Naive thymus-derived CD4-positive, alpha-beta T cell (primary cell): ENCODE measurements around the gene TPRKB. TPM values are rescaled to one million over a fixed set of nuclear protein-coding genes. Genes with fewer than 3 reads are reported as not detected.
"Not testable (repeated sequence)": the region's sequence is repeated elsewhere in the genome, so short reads cannot be mapped to it uniquely, and the experiment has no call there.

Source experiments
- ATAC-seq: fragments of 150-1000 bp; cut with Tn5 transposase; 2 replicates; pipeline ENCODE4 v1.10.0; 2021; ENCODE audit warnings: mild to moderate bottlenecking, moderate library complexity
- CTCF ChIA-PET: fragments of 350-600 bp; sonication (Branson Sonifier 250); formaldehyde crosslinking; loops from one replicate; lab custom pipeline; 2021; ENCODE audit warnings: antibody characterized with exemption; lab: Charles Lee
- POLR2A ChIA-PET: fragments of 350-600 bp; sonication (Branson Sonifier 250); formaldehyde crosslinking; loops from one replicate; lab custom pipeline; 2021; ENCODE audit warnings: antibody characterized with exemption, inconsistent platforms; lab: Charles Lee
- DNase-seq, 9 donors: peaks; one replicate each; pipeline versions ENCODE4 v3.0.0 to v3.0.0-alpha.2; 2020 to 2022; ENCODE audit warnings: mixed read lengths in 1 of 9
- H3K27ac ChIP-seq: one replicate; pipeline ENCODE4 v1.7.0; 2013; ENCODE audit warnings: mild to moderate bottlenecking, low read depth, low read length, moderate library complexity
- H3K27me3 ChIP-seq, 2 donors: one replicate each; pipeline ENCODE4 v1.7.0; 2013; ENCODE audit warnings: low read length in 2 of 2, mild to moderate bottlenecking in 2 of 2, moderate library complexity in 2 of 2; ENCODE audit not compliant: control insufficient read depth in 2 of 2, insufficient read depth in 2 of 2
- H3K36me3 ChIP-seq, 3 experiments: 1 replicate in 2 of 3; 2 replicates in 1 of 3; pipeline ENCODE4 v1.7.0; 2013; ENCODE audit warnings: low read length in 3 of 3, mild to moderate bottlenecking in 3 of 3, moderate library complexity in 1 of 3; ENCODE audit not compliant: insufficient read depth in 3 of 3, control insufficient read depth in 2 of 3
- H3K4me1 ChIP-seq, 2 donors: one replicate each; pipeline ENCODE4 v1.7.0; 2013; ENCODE audit warnings: low read length in 2 of 2, mild to moderate bottlenecking in 2 of 2, moderate library complexity in 1 of 2; ENCODE audit not compliant: control insufficient read depth in 2 of 2, insufficient read depth in 2 of 2
- H3K4me3 ChIP-seq: 2 replicates; pipeline ENCODE4 v1.7.0; 2013; ENCODE audit warnings: mild to moderate bottlenecking, low read length
- H3K9me3 ChIP-seq, 3 experiments: 1 replicate in 2 of 3; 2 replicates in 1 of 3; pipeline ENCODE4 v1.7.0; 2013; ENCODE audit warnings: low read length in 3 of 3; ENCODE audit not compliant: control insufficient read depth in 2 of 3
- H3K27ac Mint-ChIP-seq, 9 donors: one replicate each; pipeline ENCODE4 v1.8.0; 2020 to 2022; ENCODE audit warnings: mixed read lengths in 9 of 9, mild to moderate bottlenecking in 8 of 9, moderate library complexity in 5 of 9, inconsistent platforms in 2 of 9
- H3K27me3 Mint-ChIP-seq, 5 donors: one replicate each; pipeline ENCODE4 v1.8.0; 2021 to 2022; ENCODE audit warnings: mixed read lengths in 5 of 5, mild to moderate bottlenecking in 1 of 5
- H3K36me3 Mint-ChIP-seq, 5 donors: one replicate each; pipeline ENCODE4 v1.8.0; 2020 to 2022; ENCODE audit warnings: mixed read lengths in 5 of 5, mild to moderate bottlenecking in 3 of 5, inconsistent platforms in 1 of 5
- H3K4me1 Mint-ChIP-seq, 7 donors: one replicate each; pipeline ENCODE4 v1.8.0; 2020 to 2022; ENCODE audit warnings: mixed read lengths in 7 of 7, mild to moderate bottlenecking in 3 of 7, inconsistent platforms in 1 of 7
- H3K4me3 Mint-ChIP-seq, 10 donors: one replicate each; pipeline ENCODE4 v1.8.0; 2020 to 2022; ENCODE audit warnings: mild to moderate bottlenecking in 10 of 10, mixed read lengths in 10 of 10, moderate library complexity in 6 of 10, inconsistent platforms in 2 of 10
- H3K9me3 Mint-ChIP-seq, 11 donors: one replicate each; pipeline ENCODE4 v1.8.0; 2020 to 2022; ENCODE audit warnings: mixed read lengths in 11 of 11, mild to moderate bottlenecking in 4 of 11, inconsistent platforms in 1 of 11, moderate library complexity in 1 of 11
- intact Hi-C, 2 donors: fragments of 100-400 bp; cut with micrococcal nuclease; formaldehyde crosslinking; loops; one replicate each; pipeline ENCODE4 v1.15.1; 2023
- polyA plus RNA-seq, 2 donors: library from polyadenylated mRNA; unstranded; fragments of 300-500 nt; fragmentation: Illumina TruSeq; gene quantifications; one replicate each; pipeline ENCODE4 v1.2.3, GENCODE V29; 2021
- total RNA-seq, 6 experiments: library from RNA in 5 of 6; stranded (reverse) in 5 of 6; gene quantifications; 1 replicate in 5 of 6; 2 replicates in 1 of 6; pipeline ENCODE4 v1.2.3 and lab custom pipeline; 2021 to 2026

Gene TPRKB
- total and polyA plus RNA-seq, 7 experiments from 2014 or later: 16.5 to 87.9 (median 28.0) TPM

GRCh38 chr2:73703675-73704074, 33.5 kb downstream of the TPRKB start:
- H3K36me3 Mint-ChIP-seq: peaks cover 0 to 13% (median 0%) of the 10 kb centered on the region in 5 donors
- CTCF ChIA-PET: no interaction called here
- no peak overlapping the region for H3K4me3 ChIP-seq
- POLR2A ChIA-PET: no interaction called here
- H3K27me3 ChIP-seq: no peaks in the 10 kb centered on the region
- no peaks in the 10 kb centered on the region for H3K36me3 ChIP-seq
- no peak overlapping the region for H3K27ac Mint-ChIP-seq
- peaks cover 8 to 37% (median 21%) of the 10 kb centered on the region in 5 donors for H3K27me3 Mint-ChIP-seq
- DNase-seq: no peak
- H3K27ac ChIP-seq: no peak overlapping the region
- no peak for ATAC-seq
- no peaks in the 10 kb centered on the region for H3K4me1 ChIP-seq
- intact Hi-C loops: no loop called here
- peaks cover 0 to 3% (median 0%) of the 10 kb centered on the region in 11 donors for H3K9me3 Mint-ChIP-seq
- no peaks in the 10 kb centered on the region for H3K9me3 ChIP-seq
- H3K4me1 Mint-ChIP-seq: no peaks in the 10 kb centered on the region
- no peak overlapping the region for H3K4me3 Mint-ChIP-seq

GRCh38 chr2:73702852-73703493, 34.2 kb downstream of the TPRKB start:
- DNase-seq, H3K4me1 Mint-ChIP-seq, H3K27ac ChIP-seq, CTCF ChIA-PET, H3K4me3 Mint-ChIP-seq, H3K27ac Mint-ChIP-seq, H3K4me3 ChIP-seq, H3K4me1 ChIP-seq, H3K27me3 ChIP-seq, H3K36me3 ChIP-seq, POLR2A ChIA-PET, intact Hi-C loops, ATAC-seq, H3K9me3 ChIP-seq: not testable (repeated sequence)
- Mint-ChIP-seq H3K27me3 (peaks cover 8 to 37% (median 21%) of the 10 kb centered on the region in 5 donors), H3K36me3 (peaks cover 0 to 13% (median 1%) of the 10 kb centered on the region in 5 donors), H3K9me3 (peaks cover 0 to 10% (median 0%) of the 10 kb centered on the region in 11 donors)

- Histone ChIP-seq H3K27me3 (no peaks in the 10 kb centered on the region), H3K27ac (no peak overlapping the region), H3K36me3 (no peaks in the 10 kb centered on the region), H3K9me3 (no peaks in the 10 kb centered on the region), H3K4me3 (no peak overlapping the region), H3K4me1 (no peaks in the 10 kb centered on the region)
- CTCF ChIA-PET: no interaction called here
- Mint-ChIP-seq H3K4me3 (no peak overlapping the region), H3K4me1 (no peaks in the 10 kb centered on the region), H3K9me3 (peaks cover 0 to 13% (median 0%) of the 10 kb centered on the region in 11 donors), H3K36me3 (peaks cover 0 to 15% (median 5%) of the 10 kb centered on the region in 5 donors), H3K27ac (no peak overlapping the region), H3K27me3 (peaks cover 8 to 33% (median 21%) of the 10 kb centered on the region in 5 donors)
- ATAC-seq (no peak), DNase-seq (no peak)
- intact Hi-C loops: no loop called here
- POLR2A ChIA-PET: no interaction called here
Observed at GRCh38 chr2:73701968-73702665, 35.0 kb downstream of the TPRKB start.

- POLR2A ChIA-PET, CTCF ChIA-PET, H3K4me3 Mint-ChIP-seq, H3K4me1 Mint-ChIP-seq, H3K27ac ChIP-seq, DNase-seq, intact Hi-C loops, ATAC-seq, H3K27me3 ChIP-seq, H3K9me3 ChIP-seq, H3K4me3 ChIP-seq, H3K36me3 ChIP-seq, H3K4me1 ChIP-seq, H3K27ac Mint-ChIP-seq: not testable (repeated sequence)
- Mint-ChIP-seq H3K36me3 (peaks cover 0 to 15% (median 5%) of the 10 kb centered on the region in 5 donors), H3K27me3 (peaks cover 8 to 33% (median 21%) of the 10 kb centered on the region in 5 donors), H3K9me3 (peaks cover 0 to 13% (median 0%) of the 10 kb centered on the region in 11 donors)
Observed at GRCh38 chr2:73701448-73701765, 35.7 kb downstream of the TPRKB start.

- Histone ChIP-seq H3K4me3 (no peak overlapping the region), H3K4me1 (no peaks in the 10 kb centered on the region), H3K36me3 (no peaks in the 10 kb centered on the region), H3K27me3 (no peaks in the 10 kb centered on the region), H3K27ac (no peak overlapping the region), H3K9me3 (no peaks in the 10 kb centered on the region)
- ATAC-seq: no peak
- ChIA-PET POLR2A (no interaction called here), CTCF (no interaction called here)
- DNase-seq: no peak
- Mint-ChIP-seq H3K4me1 (no peaks in the 10 kb centered on the region), H3K9me3 (peaks cover 0 to 13% (median 0%) of the 10 kb centered on the region in 11 donors), H3K27ac (no peak overlapping the region), H3K36me3 (peaks cover 0 to 15% (median 5%) of the 10 kb centered on the region in 5 donors), H3K27me3 (peaks cover 8 to 33% (median 21%) of the 10 kb centered on the region in 5 donors), H3K4me3 (no peak overlapping the region)
- intact Hi-C loops: no loop called here
Observed at GRCh38 chr2:73700661-73701447, 36.3 kb downstream of the TPRKB start.

GRCh38 chr2:73700131-73700611, 37.0 kb downstream of the TPRKB start:
- Mint-ChIP-seq H3K36me3 (peaks cover 0 to 15% (median 5%) of the 10 kb centered on the region in 5 donors), H3K4me3 (no peak overlapping the region), H3K4me1 (no peaks in the 10 kb centered on the region), H3K27me3 (peaks cover 8 to 33% (median 21%) of the 10 kb centered on the region in 5 donors), H3K27ac (no peak overlapping the region), H3K9me3 (peaks cover 0 to 13% (median 0%) of the 10 kb centered on the region in 11 donors)
- H3K27ac ChIP-seq: no peak overlapping the region
- ATAC-seq (no peak), DNase-seq (no peak)
- no peaks in the 10 kb centered on the region for H3K4me1 ChIP-seq
- H3K36me3 ChIP-seq: no peaks in the 10 kb centered on the region
- H3K4me3 ChIP-seq: no peak overlapping the region
- H3K9me3 ChIP-seq: no peaks in the 10 kb centered on the region
- CTCF ChIA-PET: no interaction called here
- intact Hi-C loops: no loop called here
- POLR2A ChIA-PET: no interaction called here
- H3K27me3 ChIP-seq: no peaks in the 10 kb centered on the region
